ENCODE data around the gene SLC7A5. TPM values are rescaled to one million over a fixed set of nuclear protein-coding genes. Genes with fewer than 3 reads are reported as not detected.

Gene SLC7A5
- total and polyA plus RNA-seq, 2 of the 4 experiments (the other 2 are of a cell fraction) = 11.3 to 101 TPM

- no peaks in the 10 kb centered on the region for H3K9me1 ChIP-seq (ENCODE audit: insufficient read depth, low read length)
- no peak overlapping the region for H4K91ac ChIP-seq (ENCODE audit: insufficient read depth, low read depth, low read length)
- no peaks in the 10 kb centered on the region for H3K4me1 ChIP-seq (ENCODE audit: control insufficient read depth, insufficient read depth, low read length)
- H2BK20ac ChIP-seq (ENCODE audit: low read depth, low read length) = no peak overlapping the region
- CTCF ChIA-PET = interaction anchor here (0.5 kb wide), 1 partner anchor 46 kb away, joined by 3 read pairs; no protein-coding TSS in a partner anchor
- H2AK5ac ChIP-seq (ENCODE audit: low read depth, low read length) = no peak overlapping the region
- no peak overlapping the region for H3K27ac ChIP-seq (ENCODE audit: insufficient read depth, low read length)
- H3K9me3 ChIP-seq (ENCODE audit: control insufficient read depth, insufficient read depth, low read length) = no peaks in the 10 kb centered on the region
- no peak overlapping the region for H3K4ac ChIP-seq (ENCODE audit: low read depth, low read length)
- dilution Hi-C loops (cut with HindIII; ENCODE audit: low sequenced_read_pairs, unreplicated experiment) = no loop called here
- no peak overlapping the region for H3K4me2 ChIP-seq (ENCODE audit: low read depth, low read length)
- H3K14ac ChIP-seq (replicated peaks; ENCODE audit: low read depth, low read length) = no peak overlapping the region
- TF ChIP-seq CEBPB (IDR thresholded peaks at IDR 0.05; ENCODE audit: low read depth, low read length) (no peak), USF2 (IDR thresholded peaks at IDR 0.05; ENCODE audit: low read depth, low read length) (no peak), NFE2L2 (IDR thresholded peaks at IDR 0.05; ENCODE audit: low read depth, low read length) (no peak), RFX5 (IDR thresholded peaks at IDR 0.05; ENCODE audit: low read depth, low read length) (no peak), RAD21 (IDR thresholded peaks at IDR 0.05; ENCODE audit: low read length) (no peak)
- H2BK5ac ChIP-seq (ENCODE audit: low read depth, low read length, poor library complexity, severe bottlenecking) = no peak overlapping the region
- no peak overlapping the region for H4K5ac ChIP-seq (ENCODE audit: low read depth, low read length)
- no peak overlapping the region for H4K8ac ChIP-seq (ENCODE audit: low read depth in 2 of 2, low read length in 2 of 2)
- WGBS, 2 experiments (ENCODE audit: extremely low coverage in 2 of 2, insufficient read length in 1 of 2) = 83% methylated on average over 8 of the region's 29 CpGs; no CpG with 5 or more reads in 1 of the 2 experiments
- DNase-seq (no peak), ATAC-seq (ENCODE audit: low read depth) (no peak)
- no peak overlapping the region for H3K4me3 ChIP-seq (ENCODE audit: insufficient read depth, low read depth, low read length)
- no peak overlapping the region for H2BK120ac ChIP-seq (ENCODE audit: low read depth, low read length)
- H3K56ac ChIP-seq (ENCODE audit: extremely low read depth, insufficient read depth, low read length) = no peak overlapping the region
- H3K9ac ChIP-seq (ENCODE audit: low read depth, low read length) = no peak overlapping the region
- no peak overlapping the region for H3K23ac ChIP-seq (ENCODE audit: low read depth, low read length)
- H3K79me1 ChIP-seq (ENCODE audit: low read depth in 1 of 2, low read length in 2 of 2) = 0 out of 4 replicates have a peak, but pooled peaks cover 0 to 3% of the 10 kb centered on the region in 2 experiments
- H3K18ac ChIP-seq (ENCODE audit: low read depth, low read length) = no peak overlapping the region
- H2AK9ac ChIP-seq (replicated peaks; ENCODE audit: low read depth, low read length, poor library complexity) = no peak overlapping the region
- H3K27me3 ChIP-seq (ENCODE audit: control insufficient read depth, insufficient read depth, low read length) = peaks cover 5% of the 10 kb centered on the region
- H3K36me3 ChIP-seq (ENCODE audit: control insufficient read depth, insufficient read depth, low read length) = peaks cover 6% of the 10 kb centered on the region
- intact Hi-C loops (cut with micrococcal nuclease) = no loop called here
- no TSS peak for BruUV-seq (replicated peaks)
- H4K20me1 ChIP-seq (ENCODE audit: insufficient read depth, low read length) = peaks cover 7% of the 10 kb centered on the region; the same call in 1 of the 2 replicates
- POLR2A ChIA-PET (ENCODE audit: unreplicated experiment) = no interaction called here
- H2AFZ ChIP-seq (replicated peaks; ENCODE audit: low read length, poor library complexity) = no peak overlapping the region
- in situ Hi-C loops (cut with MboI; ENCODE audit: low sequenced_read_pairs) = no loop called here
- no peak overlapping the region for H2BK15ac ChIP-seq (ENCODE audit: low read depth, low read length)
Measured at GRCh38 chr16:87824991-87825841, 44.1 kb downstream of the SLC7A5 start.
